Mucosa of descending colon (tissue), 3 donors: ENCODE data around the gene SORCS2. TPM values are rescaled to one million over a fixed set of nuclear protein-coding genes. Genes with fewer than 3 reads are reported as not detected.

Experiments
- ATAC-seq: fragments of 200-7000 bp; cut with Tn5 transposase; one replicate; pipeline ENCODE4 v1.9.1; 2020; ENCODE audit warnings: mild to moderate bottlenecking, moderate library complexity
- DNase-seq, 3 donors: peaks; one replicate each; pipeline ENCODE4 v3.0.0-alpha.2; 2020
- H3K36me3 ChIP-seq: fragments of 200-600 bp; one replicate; pipeline ENCODE4 v1.8.0; 2021; ENCODE audit warnings: low read depth, mild to moderate bottlenecking
- H3K4me1 ChIP-seq: fragments of 200-600 bp; one replicate; pipeline ENCODE4 v1.8.0; 2021; ENCODE audit warnings: low read depth, mild to moderate bottlenecking
- H3K4me3 ChIP-seq: fragments of 200-600 bp; one replicate; pipeline ENCODE4 v1.8.0; 2021; ENCODE audit warnings: mild to moderate bottlenecking
- H3K9me3 ChIP-seq: fragments of 200-600 bp; one replicate; pipeline ENCODE4 v1.8.0; 2021; ENCODE audit warnings: mild to moderate bottlenecking
- intact Hi-C, 2 donors: fragments of 100-400 bp; cut with DNase I in 1 of 2; cut with micrococcal nuclease in 1 of 2; formaldehyde crosslinking; loops; one replicate each; pipeline versions ENCODE4 v1.11.0 to v1.11.1; 2022; cut with DNase I, micrococcal nuclease
- total RNA-seq, 3 donors: library from RNA; stranded (reverse); fragmentation: NEBNext Ultra II Directional in 2 of 3; extraction: Animal tissue kit (Norgen Biotek cat#: 25700) in 2 of 3; gene quantifications; one replicate each; pipeline versions ENCODE4 v1.2.1 to v1.2.4, GENCODE V29; 2021 to 2023
- TF ChIP-seq, protein P1 (sequence below): fragments of 200-600 bp; IDR thresholded peaks from one replicate; pipeline ENCODE4 v1.8.0; 2022; ENCODE audit warnings: antibody characterized with exemption, mild to moderate bottlenecking
- donor health status: DM: no; HTN: no; CAD: no; lungs with moderate emphysema.
- donor health status: DM: no; HTN: no; CAD: no.
- donor health status: DM: no; HTN: yes; CAD: no.

Gene SORCS2
- total RNA-seq, 3 donors from 2014 or later = 0.20 to 3.1 (median 1.5) TPM

DNA sequence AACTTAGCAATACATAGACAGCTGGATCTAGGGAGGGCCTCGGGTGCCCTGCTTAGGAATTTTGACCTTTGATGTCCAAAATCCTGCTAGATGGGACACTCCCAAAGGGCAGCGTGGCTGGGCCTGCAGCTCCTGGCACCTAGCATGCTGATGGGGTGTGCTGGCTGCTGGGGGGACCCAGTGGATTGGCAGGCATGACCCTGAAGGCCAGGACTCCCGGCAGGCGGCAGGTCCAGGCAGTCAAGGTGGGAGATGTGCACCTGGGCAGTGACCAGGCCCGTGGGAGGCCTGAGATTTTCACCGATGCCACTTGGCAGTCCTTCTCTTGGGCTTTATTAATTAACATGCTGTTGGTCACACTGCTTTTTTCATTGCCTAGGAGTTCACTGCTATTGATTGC lies 158.1 kb downstream of the SORCS2 start:
- TF ChIP-seq, protein P1, sequence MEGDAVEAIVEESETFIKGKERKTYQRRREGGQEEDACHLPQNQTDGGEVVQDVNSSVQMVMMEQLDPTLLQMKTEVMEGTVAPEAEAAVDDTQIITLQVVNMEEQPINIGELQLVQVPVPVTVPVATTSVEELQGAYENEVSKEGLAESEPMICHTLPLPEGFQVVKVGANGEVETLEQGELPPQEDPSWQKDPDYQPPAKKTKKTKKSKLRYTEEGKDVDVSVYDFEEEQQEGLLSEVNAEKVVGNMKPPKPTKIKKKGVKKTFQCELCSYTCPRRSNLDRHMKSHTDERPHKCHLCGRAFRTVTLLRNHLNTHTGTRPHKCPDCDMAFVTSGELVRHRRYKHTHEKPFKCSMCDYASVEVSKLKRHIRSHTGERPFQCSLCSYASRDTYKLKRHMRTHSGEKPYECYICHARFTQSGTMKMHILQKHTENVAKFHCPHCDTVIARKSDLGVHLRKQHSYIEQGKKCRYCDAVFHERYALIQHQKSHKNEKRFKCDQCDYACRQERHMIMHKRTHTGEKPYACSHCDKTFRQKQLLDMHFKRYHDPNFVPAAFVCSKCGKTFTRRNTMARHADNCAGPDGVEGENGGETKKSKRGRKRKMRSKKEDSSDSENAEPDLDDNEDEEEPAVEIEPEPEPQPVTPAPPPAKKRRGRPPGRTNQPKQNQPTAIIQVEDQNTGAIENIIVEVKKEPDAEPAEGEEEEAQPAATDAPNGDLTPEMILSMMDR = no peak

DNA sequence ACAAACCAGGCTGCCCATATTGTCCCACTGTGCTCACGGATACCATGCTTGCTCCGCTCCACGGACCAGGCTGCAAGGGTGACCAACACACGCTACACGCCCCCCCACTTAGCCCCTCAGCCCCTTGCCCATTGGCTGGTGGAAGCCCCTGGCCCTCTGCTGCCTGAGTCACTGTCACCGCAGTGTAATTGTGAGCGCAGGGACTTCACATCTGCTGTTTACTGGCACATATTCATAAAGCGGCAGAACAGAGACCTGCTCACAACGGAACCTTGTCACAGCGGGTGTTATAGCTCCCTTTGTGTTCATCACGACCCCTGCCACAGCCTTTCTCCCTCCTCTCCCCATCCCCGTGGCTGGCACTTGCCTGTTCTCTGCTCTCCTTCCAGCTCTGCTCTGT lies 158.7 kb downstream of the SORCS2 start:
- DNase-seq (no peak), ATAC-seq (no peak)
- Histone ChIP-seq H3K4me1 (no peaks in the 10 kb centered on the region), H3K4me3 (no peak overlapping the region), H3K9me3 (peaks cover 2% of the 10 kb centered on the region), H3K36me3 (no peaks in the 10 kb centered on the region)
- intact Hi-C loops = no loop called here
- TF ChIP-seq, protein P1 = no peak

More for the DNA sequence above, 158.1 kb downstream of the SORCS2 start:
- Histone ChIP-seq H3K9me3 (peaks cover 2% of the 10 kb centered on the region), H3K4me1 (no peaks in the 10 kb centered on the region), H3K4me3 (no peak overlapping the region), H3K36me3 (no peaks in the 10 kb centered on the region)
- ATAC-seq (no peak), DNase-seq (no peak)
- intact Hi-C loops = no loop called here

DNA sequence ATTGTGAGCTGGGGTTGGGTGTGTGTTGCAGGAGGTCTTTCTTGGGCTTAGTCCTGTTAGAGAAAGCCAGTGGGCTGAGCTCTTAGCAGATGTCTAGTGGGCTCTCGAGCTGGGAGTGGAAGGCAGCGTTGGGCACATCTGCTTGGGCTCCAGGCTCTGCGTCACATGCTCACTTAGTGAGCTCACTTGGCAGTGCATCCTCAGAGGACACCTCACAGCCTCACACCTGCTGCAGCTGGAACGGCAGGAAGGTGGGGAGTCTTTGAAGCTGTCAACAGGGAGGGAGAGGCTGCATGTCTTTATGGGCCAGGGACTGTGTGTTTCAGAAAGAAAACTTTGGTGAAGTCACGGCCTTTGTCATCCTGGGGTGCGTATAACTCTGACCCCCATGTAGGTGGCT lies 160.1 kb downstream of the SORCS2 start:
- H3K9me3 ChIP-seq = no peaks in the 10 kb centered on the region
- no peaks in the 10 kb centered on the region for H3K36me3 ChIP-seq
- ATAC-seq (no peak), DNase-seq (no peak)
- intact Hi-C loops = no loop called here
- no peak overlapping the region for H3K4me3 ChIP-seq
- H3K4me1 ChIP-seq = no peaks in the 10 kb centered on the region
- TF ChIP-seq, protein P1 = no peak

DNA sequence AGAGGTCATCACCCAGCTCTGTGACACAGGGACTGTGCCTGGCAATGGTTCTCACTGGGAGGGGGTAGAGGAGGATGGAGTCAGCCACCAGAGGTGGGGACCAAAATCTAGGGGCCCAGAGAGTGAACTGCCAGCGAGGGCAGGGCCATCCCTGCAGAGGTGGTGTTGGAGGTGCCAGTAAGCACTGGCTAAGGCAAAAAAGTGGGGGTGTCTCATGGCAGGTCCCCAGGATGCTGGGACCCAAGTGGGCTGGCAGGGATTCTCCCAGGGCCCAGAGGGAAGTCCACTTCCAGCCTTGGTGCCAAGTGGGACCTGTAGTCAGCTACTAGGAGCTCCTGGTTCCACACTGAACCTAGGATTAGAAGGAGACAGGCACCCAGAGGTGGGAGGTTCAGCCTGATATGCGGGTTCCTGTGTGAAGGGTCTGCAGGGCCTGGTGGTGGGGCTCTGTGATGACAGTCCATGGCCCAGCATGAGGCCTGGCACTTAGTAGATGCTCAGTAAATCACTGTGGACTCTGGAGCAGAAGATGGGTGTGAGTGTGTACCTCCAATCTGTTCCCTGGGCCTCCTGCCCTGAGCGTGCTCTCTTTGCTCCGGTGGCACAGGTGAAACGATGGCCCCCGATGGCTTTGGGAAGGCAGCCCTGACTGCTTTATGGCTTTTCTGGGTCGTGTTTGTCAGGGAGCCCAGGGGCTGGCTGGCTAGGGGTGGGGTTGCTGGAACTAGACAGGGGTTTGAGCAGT lies 160.9 kb downstream of the SORCS2 start:
- no peaks in the 10 kb centered on the region for H3K9me3 ChIP-seq
- H3K4me1 ChIP-seq = no peaks in the 10 kb centered on the region
- no peak overlapping the region for H3K4me3 ChIP-seq
- TF ChIP-seq, protein P1 = no peak
- intact Hi-C loops = no loop called here
- ATAC-seq (no peak), DNase-seq (no peak)
- no peaks in the 10 kb centered on the region for H3K36me3 ChIP-seq

DNA sequence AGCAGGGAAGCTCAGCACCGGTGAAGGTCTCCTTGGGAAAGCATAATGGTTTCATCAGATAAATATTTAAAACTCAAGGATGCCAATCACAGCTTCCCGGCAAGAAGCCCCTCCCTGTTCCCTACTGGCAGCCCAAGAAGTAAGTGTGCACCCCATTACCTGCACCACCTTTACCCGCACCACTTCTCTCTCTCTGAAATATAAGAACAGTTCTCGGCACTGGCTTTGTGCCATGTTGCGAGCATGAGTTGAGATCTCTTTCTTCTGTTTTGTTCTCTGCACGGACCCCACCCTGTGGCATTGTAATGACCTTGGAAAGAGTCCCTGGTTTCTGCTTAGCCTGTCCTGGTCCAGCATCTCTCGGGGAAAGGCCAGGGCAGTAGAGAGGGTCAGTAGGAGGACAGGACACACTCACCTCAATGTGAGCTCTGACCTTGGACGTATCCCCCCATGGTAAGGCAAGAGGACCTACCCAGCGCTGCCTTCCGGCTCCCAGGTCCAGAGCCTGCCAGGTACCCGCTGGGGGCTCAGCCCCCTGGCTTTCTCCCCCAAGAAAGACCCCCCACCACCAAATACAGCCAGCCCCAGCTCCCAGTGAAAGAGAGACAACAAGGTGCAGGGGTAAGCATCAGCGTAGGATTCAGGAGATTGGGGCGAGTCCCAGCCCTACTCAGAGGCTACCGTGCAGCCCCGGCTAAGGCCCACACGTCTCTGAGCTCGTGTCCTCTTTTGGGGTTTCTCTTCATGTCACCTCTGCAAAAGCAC lies 161.7 kb downstream of the SORCS2 start:
- Histone ChIP-seq H3K4me1 (no peaks in the 10 kb centered on the region), H3K36me3 (no peaks in the 10 kb centered on the region), H3K9me3 (no peaks in the 10 kb centered on the region), H3K4me3 (no peak overlapping the region)
- ATAC-seq = no peak
- TF ChIP-seq, protein P1 = no peak
- intact Hi-C loops = no loop called here
- DNase-seq = no peak
